Omental fat pad (tissue), 4 donors: ENCODE data around the gene ERF. TPM values are rescaled to one million over a fixed set of nuclear protein-coding genes. Genes with fewer than 3 reads are reported as not detected.

ENCODE experiments used
- ATAC-seq: fragments of 150-250 bp; one replicate; pipeline ENCODE4 v1.9.1; 2016; ENCODE audit warnings: mild to moderate bottlenecking, moderate library complexity; ENCODE audit not compliant: low FRiP score
- DNase-seq: peaks from one replicate; pipeline ENCODE4 v3.0.0-alpha.2; 2019; ENCODE audit warnings: low spot score
- CTCF ChIP-seq, 3 donors: fragments of 450-650 bp; IDR thresholded peaks; one replicate each; pipeline ENCODE4 v1.5.1; 2016 to 2017; ENCODE audit warnings: antibody characterized with exemption in 3 of 3, mild to moderate bottlenecking in 3 of 3, moderate library complexity in 2 of 3
- total RNA-seq, 4 donors: library from RNA; depleted of rRNA; stranded (reverse); fragments of >200 nt; gene quantifications; one replicate each; pipeline ENCODE4 v1.1.0, GENCODE V29; 2016

ERF gene
- total RNA-seq, 4 donors from 2014 or later = 21.2 to 52.8 (median 34.8) TPM

- DNase-seq (no peak), ATAC-seq (no peak)
- TF ChIP-seq CTCF (IDR thresholded peaks at IDR 0.05) = no peak
These were observed 47.8 kb downstream of the ERF start for GRCh38 chr19:42206871-42207755.

GRCh38 chr19:42204664-42205063 is 50.3 kb downstream of the ERF start:
- no peak for TF ChIP-seq CTCF (IDR thresholded peaks at IDR 0.05)
- DNase-seq (no peak), ATAC-seq (no peak)

DNA sequence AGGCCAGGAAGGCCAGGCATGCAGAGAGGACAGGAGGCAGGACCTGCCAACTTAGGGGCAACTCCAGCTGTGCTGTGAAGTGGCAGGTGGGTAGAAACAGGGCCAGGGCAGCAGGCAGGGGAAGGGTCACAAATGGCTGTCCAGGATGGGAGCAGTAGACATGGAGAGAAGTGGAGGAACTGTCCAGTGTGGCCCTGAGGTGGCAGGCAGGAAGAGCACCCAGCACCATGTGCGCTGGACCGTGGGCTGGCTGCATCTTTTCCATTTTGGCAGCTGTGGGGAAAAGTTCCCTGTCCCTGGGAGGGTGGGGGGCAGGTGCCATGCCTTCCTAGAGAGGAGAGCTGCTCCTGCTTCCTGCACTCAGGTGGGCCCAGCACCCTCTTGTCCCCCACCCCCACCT is 51.2 kb downstream of the ERF start:
- no peak for ATAC-seq
- no peak for DNase-seq
- no peak for TF ChIP-seq CTCF (IDR thresholded peaks at IDR 0.05)

DNA sequence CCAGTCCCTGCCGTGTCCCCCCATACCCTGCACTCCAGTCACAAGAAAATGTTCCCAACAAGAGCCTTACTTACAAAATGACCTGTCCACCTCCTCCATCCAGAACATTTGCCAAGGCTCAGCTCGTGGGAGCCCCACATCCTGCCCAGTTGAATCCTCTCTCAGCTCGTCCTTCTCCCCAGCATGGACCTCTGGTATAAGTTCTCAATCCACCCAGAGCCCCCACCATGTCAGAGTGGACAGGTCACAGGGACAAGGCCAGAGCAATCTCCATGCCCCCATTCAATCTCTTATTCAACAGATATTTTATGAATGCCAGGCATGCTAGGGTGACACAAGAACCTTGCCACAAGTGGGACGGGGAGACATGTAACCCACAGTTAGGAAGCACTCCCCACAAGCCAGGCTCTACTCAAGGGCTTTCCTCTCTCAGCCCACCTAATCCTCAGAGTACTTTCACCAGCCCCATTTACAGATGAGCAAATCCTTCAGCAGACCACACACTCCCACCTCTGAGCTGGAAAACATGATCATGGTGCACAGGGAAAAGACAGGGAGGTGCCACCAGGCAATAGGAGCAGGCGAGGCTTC is 52.5 kb downstream of the ERF start:
- DNase-seq (no peak), ATAC-seq (no peak)
- no peak for TF ChIP-seq CTCF (IDR thresholded peaks at IDR 0.05)

GRCh38 chr19:42201489-42202289 is 53.2 kb downstream of the ERF start:
- DNase-seq (no peak), ATAC-seq (peak; percentile 10)
- no peak for TF ChIP-seq CTCF (IDR thresholded peaks at IDR 0.05)

DNA sequence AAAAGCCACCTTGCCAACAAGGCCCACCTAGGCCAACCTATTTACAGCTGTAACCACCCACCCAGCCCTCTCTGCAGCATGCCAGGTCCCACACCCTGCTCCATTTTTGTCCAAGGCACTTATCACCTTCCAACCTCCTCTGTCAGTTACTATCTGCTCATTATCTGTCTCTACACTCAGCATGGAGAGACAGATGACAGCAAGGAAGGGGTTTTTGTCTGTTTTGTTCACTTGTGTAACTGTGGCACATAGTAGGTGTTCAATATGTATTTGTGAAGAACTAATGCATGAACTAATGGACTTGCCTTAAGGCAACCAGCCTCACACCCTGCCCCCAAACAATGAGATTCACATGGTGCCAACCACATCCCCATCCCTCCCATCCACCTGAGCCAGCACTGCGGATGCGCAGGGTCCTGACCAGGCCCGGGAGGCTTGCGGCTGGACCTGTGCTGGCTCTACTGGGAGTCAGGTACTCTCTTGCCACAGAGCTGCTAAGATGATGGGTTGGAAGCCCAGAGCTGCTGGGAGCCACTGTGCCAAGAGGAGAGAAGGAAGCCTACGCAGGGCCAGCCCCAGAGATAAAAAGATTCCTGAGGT is 54.7 kb downstream of the ERF start:
- ATAC-seq (no peak), DNase-seq (no peak)
- TF ChIP-seq CTCF (IDR thresholded peaks at IDR 0.05) = no peak
